ENCODE data around the gene CSNK2A3. TPM values are rescaled to one million over a fixed set of nuclear protein-coding genes. Genes with fewer than 3 reads are reported as not detected.

CSNK2A3 gene
- total and polyA plus RNA-seq, 2 of the 13 experiments (the other 11 are each of a cell fraction or from before 2014, with no cell fraction given), result 1.7 to 3.5 TPM

DNA sequence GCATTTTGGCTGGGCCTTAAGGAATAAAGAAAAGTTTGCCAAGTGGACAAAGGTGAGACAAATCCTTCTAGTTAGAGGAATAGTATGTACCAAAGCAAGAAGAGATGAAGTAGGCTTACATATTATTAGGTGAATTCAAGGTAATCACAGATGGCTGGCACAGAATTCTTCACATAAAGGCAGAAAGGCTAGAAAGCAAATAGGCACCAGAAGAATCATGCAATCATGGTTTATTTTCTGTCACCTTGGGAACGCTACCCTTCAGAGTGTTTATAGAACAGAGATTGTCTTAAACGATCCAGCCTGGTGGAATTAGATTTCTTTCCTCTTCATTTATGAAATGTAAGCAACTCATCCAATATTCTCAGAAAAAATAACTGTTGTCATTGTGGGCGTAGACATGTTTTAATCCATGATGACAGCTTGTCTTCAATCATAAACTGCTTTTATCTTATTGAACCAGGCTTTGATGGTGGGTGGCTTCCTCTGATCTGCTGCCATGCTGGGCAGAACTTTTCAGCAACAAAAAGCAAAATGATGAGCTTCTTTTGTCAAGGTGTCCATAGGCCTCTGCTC is 49.0 kb upstream of the CSNK2A3 start (continued):
- TF ChIP-seq TFDP2 (CRISPR knock-in tag; IDR thresholded peaks at IDR 0.05), result no peak

- no peak overlapping the region for H2AFZ ChIP-seq (ENCODE audit: low read length)
- POLR2A ChIA-PET, result no interaction called here
- peaks cover 1 to 17% of the 10 kb centered on the region in 2 experiments; a peak in 3 of 5 replicates for H3K27me3 ChIP-seq (ENCODE audit: control insufficient read depth in 1 of 2, insufficient read depth in 2 of 2, low read length in 2 of 2)
- 0% methylated on average over 9 of the region's 9 CpGs for WGBS (ENCODE audit: low lambda C conversion rate)
- intact Hi-C loops (cut with micrococcal nuclease; ENCODE audit: unreplicated experiment), result loop anchor here (1.0 kb wide), 1 partner anchor 387 kb away; no protein-coding TSS in a partner anchor
- no peaks in the 10 kb centered on the region for H3K79me2 ChIP-seq (ENCODE audit: insufficient read depth, low read length)
- in situ Hi-C loops (cut with HindIII; ENCODE audit: extremely low pct_ligation_motif_present, low pct_unique_long_range_greater_than_20kb), result loop anchor here (5.0 kb wide), 1 partner anchor 387 kb away; no protein-coding TSS in a partner anchor
- no peak overlapping the region for H3K4me3 ChIP-seq (replicated peaks in 1 of 3; ENCODE audit: insufficient read depth in 1 of 3, low read depth in 2 of 3, low read length in 3 of 3)
- no peak for TF ChIP-seq ZNF280D (CRISPR knock-in tag; IDR thresholded peaks at IDR 0.05)
- peak; percentile 58 for TF ChIP-seq STAG1 (CRISPR knock-in tag; IDR thresholded peaks at IDR 0.05)
- TF ChIP-seq ZNF484 (CRISPR knock-in tag; IDR thresholded peaks at IDR 0.05; ENCODE audit: borderline replicate concordance, low read depth), result no peak
- no peak for TF ChIP-seq ZNF747 (CRISPR knock-in tag; IDR thresholded peaks at IDR 0.05; ENCODE audit: borderline replicate concordance)
- peak; percentile 40; the same call in 1 of the 2 replicates for TF ChIP-seq CTCF (CRISPR knock-in tag; IDR thresholded peaks at IDR 0.05)
- no peak for TF ChIP-seq BORCS8-MEF2B (CRISPR knock-in tag; IDR thresholded peaks at IDR 0.05)
- TF ChIP-seq SMC3 (IDR thresholded peaks at IDR 0.05; ENCODE audit: low read length), result 0 out of 2 replicates have a peak, but pooled peaks have one; percentile 17
- FAIRE-seq (no peak), DNase-seq (ENCODE audit: low spot score) (peak; percentile 12), ATAC-seq (peak; percentile 70)
- CTCF ChIA-PET (ENCODE audit: low intra/inter-chr PET ratio, low total read pairs), result interaction anchor here (2.8 kb wide), 1 partner anchor 387 kb away, joined by 18 read pairs; no protein-coding TSS in a partner anchor
- H4K20me1 ChIP-seq (ENCODE audit: insufficient read depth, low read length), result no peaks in the 10 kb centered on the region
- H3K9ac ChIP-seq (ENCODE audit: insufficient read depth, low read depth, low read length), result no peak overlapping the region
- no peaks in the 10 kb centered on the region for H3K4me1 ChIP-seq (ENCODE audit: insufficient read depth, low read length)
- no TSS peak for BruUV-seq (replicated peaks)
- no peak overlapping the region for H3K4me2 ChIP-seq (ENCODE audit: low read depth, low read length)
- H3K36me3 ChIP-seq (replicated peaks in 1 of 2; ENCODE audit: control insufficient read depth in 1 of 2, insufficient read depth in 2 of 2, low read length in 2 of 2), result no peaks in the 10 kb centered on the region
- H3K27ac ChIP-seq (ENCODE audit: extremely low read length, insufficient read depth, low read length), result no peak overlapping the region
- H3K9me3 ChIP-seq (ENCODE audit: low read length), result no peaks in the 10 kb centered on the region
These were observed 47.7 kb upstream of the CSNK2A3 start for GRCh38 chr11:11400635-11401232.

Measured in HepG2 (cell line).